ENCODE data around the gene METTL21C. TPM values are rescaled to one million over a fixed set of nuclear protein-coding genes. Genes with fewer than 3 reads are reported as not detected.

METTL21C gene
- not detected in 5 replicates for total RNA-seq (2022; extraction: Qiagen RNA extraction)

GRCh38 chr13:102694937-102695336, at the start of gene METTL21C:
Gene METTL21C (minus strand): TSS chr13:102695044. CDS start chr13:102694498, 546 bp downstream.

Other genes starting within 250 kb of the METTL21C start
- 13.0 to 17.5 TPM (median 15.5 TPM) in 5 replicates for gene TPP2, start 98.1 kb downstream of the METTL21C start, total RNA-seq (2022; extraction: Qiagen RNA extraction)
- 12.8 to 15.1 TPM (median 13.9 TPM) in 5 replicates for gene TEX30, start 78.7 kb upstream of the METTL21C start, total RNA-seq (2022; extraction: Qiagen RNA extraction)
- gene POGLUT2, start 103.9 kb upstream of the METTL21C start, total RNA-seq (2022; extraction: Qiagen RNA extraction): 5.6 to 7.2 TPM (median 6.2 TPM) in 5 replicates
- 2.3 to 5.7 TPM (median 3.8 TPM) in 5 replicates for gene BIVM, start 104.1 kb upstream of the METTL21C start, total RNA-seq (2022; extraction: Qiagen RNA extraction)
- gene ERCC5, start 151.0 kb upstream of the METTL21C start, total RNA-seq (2022; extraction: Qiagen RNA extraction): 14.5 to 19.2 TPM (median 16.2 TPM) in 5 replicates

Measured in A549 treated with Mapracorat at 1 μM for 4 hours (cell line).